SJCRH30 (cell line): ENCODE measurements around the gene STX18. TPM values are rescaled to one million over a fixed set of nuclear protein-coding genes. Genes with fewer than 3 reads are reported as not detected.
"Not testable (repeated sequence)": the region's sequence is repeated elsewhere in the genome, so short reads cannot be mapped to it uniquely, and the experiment has no call there.

ENCODE experiments used
- DNase-seq, 2 experiments: peaks; one replicate each; pipeline ENCODE4 v3.0.0-alpha.2; 2015 to 2020
- H3K27ac ChIP-seq: fragments of 250-450 bp; sonication (Bioruptor Pico); 2 replicates; pipeline ENCODE4 v1.5.1; 2020; ENCODE audit warnings: mild to moderate bottlenecking, moderate library complexity
- H3K27me3 ChIP-seq: fragments of 250-450 bp; sonication (Bioruptor Pico); 2 replicates; pipeline ENCODE4 v1.5.1; 2020; ENCODE audit warnings: mild to moderate bottlenecking, moderate library complexity
- H3K36me3 ChIP-seq: fragments of 250-450 bp; sonication (Bioruptor Pico); 2 replicates; pipeline ENCODE4 v1.5.1; 2020; ENCODE audit warnings: mild to moderate bottlenecking, moderate library complexity
- H3K4me1 ChIP-seq: fragments of 250-450 bp; sonication (Bioruptor Pico); 2 replicates; pipeline ENCODE4 v1.5.1; 2020; ENCODE audit warnings: mild to moderate bottlenecking, moderate library complexity
- H3K4me3 ChIP-seq: fragments of 250-450 bp; sonication (Bioruptor Pico); 2 replicates; pipeline ENCODE4 v1.5.1; 2020; ENCODE audit warnings: mild to moderate bottlenecking, moderate library complexity
- H3K9me3 ChIP-seq: fragments of 250-450 bp; sonication (Bioruptor Pico); replicated peaks from 2 replicates; pipeline ENCODE4 v1.5.1; 2020; ENCODE audit warnings: mild to moderate bottlenecking, moderate library complexity
- total RNA-seq: library from RNA; depleted of rRNA; stranded (reverse); fragments of >200 nt; shearing (Covaris generic); gene quantifications from 2 replicates; pipeline ENCODE4 v1.2.3, GENCODE V29; 2014

The STX18 gene
- total RNA-seq, 1 experiment from 2014 or later: 29.3 TPM

- no peaks in the 10 kb centered on the region for H3K4me1 ChIP-seq
Observed at GRCh38 chr4:4423706-4424498, 117.9 kb downstream of the STX18 start.

GRCh38 chr4:4422856-4423499 is 118.9 kb downstream of the STX18 start:
- DNase-seq: no peak
- no peaks in the 10 kb centered on the region for H3K27me3 ChIP-seq
- no peaks in the 10 kb centered on the region for H3K4me1 ChIP-seq
- H3K4me3 ChIP-seq: no peak overlapping the region
- no peaks in the 10 kb centered on the region for H3K9me3 ChIP-seq
- no peak overlapping the region for H3K27ac ChIP-seq
- H3K36me3 ChIP-seq: no peaks in the 10 kb centered on the region; the same call in none of the 2 replicates

More at GRCh38 chr4:4423706-4424498, 117.9 kb downstream of the STX18 start:
- no peaks in the 10 kb centered on the region for H3K9me3 ChIP-seq
- H3K27me3 ChIP-seq: no peaks in the 10 kb centered on the region
- no peak overlapping the region for H3K27ac ChIP-seq
- H3K4me3 ChIP-seq: no peak overlapping the region
- no peak for DNase-seq
- no peaks in the 10 kb centered on the region; the same call in none of the 2 replicates for H3K36me3 ChIP-seq

GRCh38 chr4:4422117-4422516 is 119.7 kb downstream of the STX18 start:
- H3K4me1 ChIP-seq, H3K4me3 ChIP-seq, H3K27ac ChIP-seq, H3K27me3 ChIP-seq, H3K36me3 ChIP-seq, DNase-seq, H3K9me3 ChIP-seq: not testable (repeated sequence)

- DNase-seq: no peak
- Histone ChIP-seq H3K27me3 (no peaks in the 10 kb centered on the region), H3K4me3 (no peak overlapping the region)
Observed at GRCh38 chr4:4421356-4421755, 120.5 kb downstream of the STX18 start.

GRCh38 chr4:4420421-4420820 is 121.4 kb downstream of the STX18 start:
- H3K27me3 ChIP-seq: no peaks in the 10 kb centered on the region
- H3K27ac ChIP-seq: no peak overlapping the region
- no peak overlapping the region for H3K4me3 ChIP-seq
- H3K36me3 ChIP-seq: no peaks in the 10 kb centered on the region; the same call in none of the 2 replicates
- no peak for DNase-seq
- H3K4me1 ChIP-seq: no peaks in the 10 kb centered on the region
- H3K9me3 ChIP-seq: no peaks in the 10 kb centered on the region

More at GRCh38 chr4:4421356-4421755, 120.5 kb downstream of the STX18 start:
- Histone ChIP-seq H3K4me1 (no peaks in the 10 kb centered on the region), H3K9me3 (no peaks in the 10 kb centered on the region), H3K27ac (no peak overlapping the region), H3K36me3 (no peaks in the 10 kb centered on the region; the same call in none of the 2 replicates)

GRCh38 chr4:4419896-4420295 is 122.0 kb downstream of the STX18 start:
- Histone ChIP-seq H3K27me3 (no peaks in the 10 kb centered on the region), H3K36me3 (no peaks in the 10 kb centered on the region; the same call in none of the 2 replicates), H3K9me3 (no peaks in the 10 kb centered on the region), H3K4me3 (no peak overlapping the region), H3K4me1 (no peaks in the 10 kb centered on the region), H3K27ac (no peak overlapping the region)
- DNase-seq: no peak

- Histone ChIP-seq H3K4me3 (no peak overlapping the region), H3K9me3 (no peaks in the 10 kb centered on the region), H3K27me3 (no peaks in the 10 kb centered on the region), H3K36me3 (no peaks in the 10 kb centered on the region; the same call in none of the 2 replicates), H3K4me1 (no peaks in the 10 kb centered on the region), H3K27ac (no peak overlapping the region)
- no peak for DNase-seq
Observed at GRCh38 chr4:4418676-4419390, 123.0 kb downstream of the STX18 start.

- H3K27ac ChIP-seq: no peak overlapping the region
- H3K36me3 ChIP-seq: no peaks in the 10 kb centered on the region; the same call in none of the 2 replicates
- H3K4me1 ChIP-seq: no peaks in the 10 kb centered on the region
- no peak overlapping the region for H3K4me3 ChIP-seq
- DNase-seq: no peak
- no peaks in the 10 kb centered on the region for H3K27me3 ChIP-seq
- no peaks in the 10 kb centered on the region for H3K9me3 ChIP-seq
Observed at GRCh38 chr4:4417886-4418285, 124.0 kb downstream of the STX18 start.

- Histone ChIP-seq H3K27ac (no peak overlapping the region), H3K36me3 (no peaks in the 10 kb centered on the region; the same call in 1 of the 2 replicates), H3K27me3 (no peaks in the 10 kb centered on the region), H3K9me3 (no peaks in the 10 kb centered on the region), H3K4me1 (no peaks in the 10 kb centered on the region), H3K4me3 (no peak overlapping the region)
- no peak for DNase-seq
Observed at GRCh38 chr4:4416981-4417380, 124.9 kb downstream of the STX18 start.

GRCh38 chr4:4415806-4416805 is 125.7 kb downstream of the STX18 start:
- Histone ChIP-seq H3K9me3 (no peaks in the 10 kb centered on the region), H3K27ac (no peak overlapping the region), H3K4me1 (no peaks in the 10 kb centered on the region), H3K4me3 (no peak overlapping the region), H3K36me3 (no peaks in the 10 kb centered on the region), H3K27me3 (no peaks in the 10 kb centered on the region)
- no peak for DNase-seq

GRCh38 chr4:4415107-4415805 is 126.6 kb downstream of the STX18 start:
- H3K9me3 ChIP-seq: no peaks in the 10 kb centered on the region
- H3K36me3 ChIP-seq: no peaks in the 10 kb centered on the region
- no peaks in the 10 kb centered on the region for H3K27me3 ChIP-seq
- H3K4me1 ChIP-seq: no peaks in the 10 kb centered on the region
- no peak overlapping the region for H3K27ac ChIP-seq
- DNase-seq: no peak
- no peak overlapping the region for H3K4me3 ChIP-seq

- no peaks in the 10 kb centered on the region for H3K4me1 ChIP-seq
- H3K27ac ChIP-seq: no peak overlapping the region
- no peaks in the 10 kb centered on the region for H3K9me3 ChIP-seq
- no peak for DNase-seq
- no peak overlapping the region for H3K4me3 ChIP-seq
- no peaks in the 10 kb centered on the region for H3K36me3 ChIP-seq
- no peaks in the 10 kb centered on the region for H3K27me3 ChIP-seq
Observed at GRCh38 chr4:4413806-4414205, 128.0 kb downstream of the STX18 start.

- H3K9me3 ChIP-seq: no peaks in the 10 kb centered on the region
- no peaks in the 10 kb centered on the region for H3K36me3 ChIP-seq
- no peak overlapping the region for H3K27ac ChIP-seq
- no peaks in the 10 kb centered on the region for H3K27me3 ChIP-seq
- no peak for DNase-seq
- no peak overlapping the region for H3K4me3 ChIP-seq
- H3K4me1 ChIP-seq: no peaks in the 10 kb centered on the region
Observed at GRCh38 chr4:4413373-4413725, 128.5 kb downstream of the STX18 start.
